GM12878 (cell line): ENCODE results near the gene TTF2. TPM values are rescaled to one million over a fixed set of nuclear protein-coding genes. Genes with fewer than 3 reads are reported as not detected.

Experiments used
- CEBPZ ChIP-seq: fragments of 150-350 bp; IDR thresholded peaks from 2 replicates; pipeline ENCODE4 v1.6.1; 2016; ENCODE audit warnings: low read depth, low read length
- DPF2 ChIP-seq: fragments of 450-650 bp; IDR thresholded peaks from 2 replicates; pipeline ENCODE4 v1.6.1; 2017; ENCODE audit warnings: mild to moderate bottlenecking
- REST ChIP-seq: IDR thresholded peaks from 2 replicates; pipeline ENCODE4 v1.6.1; 2012; ENCODE audit warnings: mild to moderate bottlenecking, low read depth, low read length
- polyA plus RNA-seq, 11 experiments: library from polyadenylated mRNA; depleted of rRNA in 4 of 11; unstranded in 6 of 11; stranded (reverse) in 5 of 11; fragments of >200 nt; fragmentation: Nextera tagmentation in 4 of 11; fragmentation: Illumina TruSeq in 1 of 11; extraction: Ambion mirVana in 4 of 11; extraction: Trizol in 1 of 11; gene quantifications; 1 replicate in 1 of 11; 2 replicates in 10 of 11; pipeline versions ENCODE4 v1.2.1 to v1.2.3, GENCODE V29; 2011 to 2016; ENCODE audit warnings: inconsistent platforms in 2 of 11, missing spikeins in 2 of 11, low read depth in 1 of 11
- total RNA-seq, 4 experiments: library from RNA; depleted of rRNA in 3 of 4; stranded (reverse); fragments of >200 nt in 3 of 4; fragmentation: Illumina TruSeq in 1 of 4; extraction: Trizol in 1 of 4; gene quantifications; 2 replicates each; pipeline versions ENCODE4 v1.2.1 to v1.2.3, GENCODE V29; 2013 to 2021
- TF ChIP-seq, protein P1 (sequence below), 3 experiments: IDR thresholded peaks in 2 of 3; conservative IDR thresholded peaks in 1 of 3; 2 replicates each; pipeline ENCODE4 v1.5.1; 2011; ENCODE audit warnings: low read depth in 3 of 3, low read length in 3 of 3, mild to moderate bottlenecking in 3 of 3, control low read depth in 2 of 3, moderate library complexity in 2 of 3, inconsistent platforms in 1 of 3, mixed read lengths in 1 of 3; ENCODE audit not compliant: control insufficient read depth in 2 of 3, insufficient read depth in 1 of 3; ENCODE audit errors: extremely low read depth in 1 of 3

TTF2 gene
- total and polyA plus RNA-seq, 10 of the 15 experiments (the other 5 are each of a cell fraction or from before 2014, with no cell fraction given) = 17.7 to 134 (median 78.2) TPM

- TF ChIP-seq REST = no peak
- TF ChIP-seq DPF2 = no peak
- TF ChIP-seq, protein P1, sequence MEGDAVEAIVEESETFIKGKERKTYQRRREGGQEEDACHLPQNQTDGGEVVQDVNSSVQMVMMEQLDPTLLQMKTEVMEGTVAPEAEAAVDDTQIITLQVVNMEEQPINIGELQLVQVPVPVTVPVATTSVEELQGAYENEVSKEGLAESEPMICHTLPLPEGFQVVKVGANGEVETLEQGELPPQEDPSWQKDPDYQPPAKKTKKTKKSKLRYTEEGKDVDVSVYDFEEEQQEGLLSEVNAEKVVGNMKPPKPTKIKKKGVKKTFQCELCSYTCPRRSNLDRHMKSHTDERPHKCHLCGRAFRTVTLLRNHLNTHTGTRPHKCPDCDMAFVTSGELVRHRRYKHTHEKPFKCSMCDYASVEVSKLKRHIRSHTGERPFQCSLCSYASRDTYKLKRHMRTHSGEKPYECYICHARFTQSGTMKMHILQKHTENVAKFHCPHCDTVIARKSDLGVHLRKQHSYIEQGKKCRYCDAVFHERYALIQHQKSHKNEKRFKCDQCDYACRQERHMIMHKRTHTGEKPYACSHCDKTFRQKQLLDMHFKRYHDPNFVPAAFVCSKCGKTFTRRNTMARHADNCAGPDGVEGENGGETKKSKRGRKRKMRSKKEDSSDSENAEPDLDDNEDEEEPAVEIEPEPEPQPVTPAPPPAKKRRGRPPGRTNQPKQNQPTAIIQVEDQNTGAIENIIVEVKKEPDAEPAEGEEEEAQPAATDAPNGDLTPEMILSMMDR (IDR thresholded peaks at IDR 0.05 in 2 of 3, conservative IDR thresholded peaks at IDR 0.05 in 1 of 3; ENCODE audit: control insufficient read depth in 2 of 3, extremely low read depth in 1 of 3, insufficient read depth in 1 of 3, low read depth in 3 of 3, low read length in 3 of 3) = no peak
- no peak for TF ChIP-seq CEBPZ
Measured at GRCh38 chr1:117092594-117092993, 32.5 kb downstream of the TTF2 start (continued).
